Measurements from ENCODE around the gene PPP2R3A. TPM values are rescaled to one million over a fixed set of nuclear protein-coding genes. Genes with fewer than 3 reads are reported as not detected.

Gene PPP2R3A, protein sequence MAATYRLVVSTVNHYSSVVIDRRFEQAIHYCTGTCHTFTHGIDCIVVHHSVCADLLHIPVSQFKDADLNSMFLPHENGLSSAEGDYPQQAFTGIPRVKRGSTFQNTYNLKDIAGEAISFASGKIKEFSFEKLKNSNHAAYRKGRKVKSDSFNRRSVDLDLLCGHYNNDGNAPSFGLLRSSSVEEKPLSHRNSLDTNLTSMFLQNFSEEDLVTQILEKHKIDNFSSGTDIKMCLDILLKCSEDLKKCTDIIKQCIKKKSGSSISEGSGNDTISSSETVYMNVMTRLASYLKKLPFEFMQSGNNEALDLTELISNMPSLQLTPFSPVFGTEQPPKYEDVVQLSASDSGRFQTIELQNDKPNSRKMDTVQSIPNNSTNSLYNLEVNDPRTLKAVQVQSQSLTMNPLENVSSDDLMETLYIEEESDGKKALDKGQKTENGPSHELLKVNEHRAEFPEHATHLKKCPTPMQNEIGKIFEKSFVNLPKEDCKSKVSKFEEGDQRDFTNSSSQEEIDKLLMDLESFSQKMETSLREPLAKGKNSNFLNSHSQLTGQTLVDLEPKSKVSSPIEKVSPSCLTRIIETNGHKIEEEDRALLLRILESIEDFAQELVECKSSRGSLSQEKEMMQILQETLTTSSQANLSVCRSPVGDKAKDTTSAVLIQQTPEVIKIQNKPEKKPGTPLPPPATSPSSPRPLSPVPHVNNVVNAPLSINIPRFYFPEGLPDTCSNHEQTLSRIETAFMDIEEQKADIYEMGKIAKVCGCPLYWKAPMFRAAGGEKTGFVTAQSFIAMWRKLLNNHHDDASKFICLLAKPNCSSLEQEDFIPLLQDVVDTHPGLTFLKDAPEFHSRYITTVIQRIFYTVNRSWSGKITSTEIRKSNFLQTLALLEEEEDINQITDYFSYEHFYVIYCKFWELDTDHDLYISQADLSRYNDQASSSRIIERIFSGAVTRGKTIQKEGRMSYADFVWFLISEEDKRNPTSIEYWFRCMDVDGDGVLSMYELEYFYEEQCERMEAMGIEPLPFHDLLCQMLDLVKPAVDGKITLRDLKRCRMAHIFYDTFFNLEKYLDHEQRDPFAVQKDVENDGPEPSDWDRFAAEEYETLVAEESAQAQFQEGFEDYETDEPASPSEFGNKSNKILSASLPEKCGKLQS (N-terminal part only)
- under 1 TPM; 0.07 to 0.15 TPM for total RNA-seq

DNA sequence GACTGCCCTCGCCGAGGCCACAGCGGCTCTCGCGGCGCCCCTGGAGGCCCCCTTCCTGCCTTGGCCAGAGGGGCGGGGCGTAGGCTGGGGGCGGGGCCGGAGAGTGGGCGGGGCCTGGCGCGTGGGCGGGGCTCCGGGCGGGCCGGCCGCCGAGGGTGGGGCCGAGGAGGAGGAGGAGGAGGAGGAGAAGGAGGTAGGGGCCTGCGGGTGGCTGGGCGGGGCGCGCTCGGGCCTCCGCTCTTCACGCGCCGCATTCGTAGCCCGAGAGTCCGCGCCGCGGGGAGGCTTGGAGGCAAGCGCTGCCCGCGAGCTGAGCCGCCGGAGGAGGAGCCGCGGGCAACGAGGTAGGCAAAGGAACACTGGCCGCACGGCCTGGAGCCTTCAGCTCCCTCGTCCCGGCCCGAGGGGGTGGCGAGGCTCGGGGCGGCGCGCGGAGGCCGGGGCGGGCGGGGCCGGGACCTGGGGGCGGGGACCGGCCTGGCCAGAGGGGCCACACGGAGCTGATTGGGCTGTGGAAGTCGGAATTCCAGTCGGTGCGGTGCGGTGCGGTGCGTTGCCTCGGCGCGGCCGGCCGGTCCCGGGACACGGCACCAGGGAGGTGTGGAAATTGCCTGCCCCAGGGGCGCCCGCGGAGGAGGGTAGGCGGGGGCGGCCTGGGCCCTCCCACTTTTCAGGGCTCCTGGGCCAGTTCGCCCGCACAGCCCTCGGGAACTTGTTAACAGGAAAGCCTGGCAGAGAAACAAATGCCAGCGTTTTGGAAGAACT lies at the start of gene PPP2R3A:
Gene PPP2R3A (plus strand): TSS at position 223 of the 765 bp plus-strand sequence. CDS start 35,771 bp downstream, outside the sequence.

DNA sequence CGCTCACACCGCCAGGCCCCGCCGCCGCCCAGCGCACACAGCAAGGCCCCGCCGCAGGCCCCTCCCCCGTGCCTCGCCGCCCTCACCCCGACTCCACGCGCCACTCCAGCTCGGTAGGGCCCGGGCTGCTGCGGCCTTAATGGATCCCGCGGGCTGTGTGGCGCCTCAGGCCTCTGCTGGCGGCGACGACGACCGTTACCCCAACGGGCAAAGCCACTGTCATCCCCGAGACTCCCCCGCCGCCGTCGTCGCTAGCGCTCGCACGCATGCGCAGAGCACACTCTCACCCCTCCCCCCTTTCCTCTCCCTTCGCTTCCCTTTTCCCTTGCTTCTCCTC lies 230.5 kb downstream of the PPP2R3A start, which contains the start of gene MSL2:
Gene MSL2 (minus strand): TSS at position 272 of the 337 bp plus-strand sequence. CDS start 1,222 bp downstream, outside the sequence.

Other genes starting within 250 kb of the PPP2R3A start
- gene MSL2, start 230.6 kb downstream of the PPP2R3A start, total RNA-seq: 10 to 100 TPM; 63.0 to 64.0 TPM

Measured in activated naive CD4-positive, alpha-beta T cell treated with anti-CD3 and anti-CD28 coated beads, Interleukin-2, amount 10 ng/mL, durations not matched to agents 5 hours and 36 hours (primary cell).